ENCODE results near the gene ANKRD44. TPM values are rescaled to one million over a fixed set of nuclear protein-coding genes. Genes with fewer than 3 reads are reported as not detected.

Gene ANKRD44
- total and polyA plus RNA-seq, 2 of the 8 experiments (the other 6 are each of a cell fraction or from before 2014, with no cell fraction given): 1.2 to 1.3 TPM

GRCh38 chr2:197001921-197002320 lies 308.7 kb downstream of the ANKRD44 start:
- FAIRE-seq: no peak

More at GRCh38 chr2:197001921-197002320, 308.7 kb downstream of the ANKRD44 start:
- no peak overlapping the region for H3K9ac ChIP-seq (replicated peaks in 1 of 4; ENCODE audit: extremely low read depth in 1 of 4, low read depth in 3 of 4, low read length in 3 of 4)
- no peaks in the 10 kb centered on the region for H3K36me3 ChIP-seq (ENCODE audit: control insufficient read depth in 2 of 4, insufficient read depth in 4 of 4, low read length in 3 of 4)
- H3K79me1 ChIP-seq (ENCODE audit: low read depth, low read length): no peaks in the 10 kb centered on the region
- no peak overlapping the region for H2AFZ ChIP-seq (ENCODE audit: low read length)
- no peaks in the 10 kb centered on the region for H3K4me1 ChIP-seq (replicated peaks in 1 of 4; ENCODE audit: control insufficient read depth in 3 of 4, insufficient read depth in 4 of 4, low read length in 3 of 4)
- no peak overlapping the region for H2BK15ac ChIP-seq (ENCODE audit: low read length)
- H3K56ac ChIP-seq (replicated peaks; ENCODE audit: insufficient read length, low read depth, low read length): no peak overlapping the region
- 96% methylated on average over 1 of the region's 1 CpG; no CpG with 5 or more reads in 1 of the 2 experiments for WGBS, 2 experiments (ENCODE audit: extremely low coverage in 1 of 2, insufficient coverage in 1 of 2, insufficient read length in 1 of 2, insufficient replicate concordance in 2 of 2, low coverage in 1 of 2, low lambda C conversion rate in 2 of 2, missing lambda C conversion rate in 1 of 2)
- H3K18ac ChIP-seq (ENCODE audit: extremely low read depth, low read length): no peak overlapping the region
- no peak overlapping the region for H3K4ac ChIP-seq (replicated peaks; ENCODE audit: insufficient read length, low read depth, low read length)
- H2AK5ac ChIP-seq (ENCODE audit: low read depth, low read length): no peak overlapping the region
- ChIA-PET CTCF (ENCODE audit: partially characterized antibody) (interaction anchor here (3.1 kb wide), 1 partner anchor 9 kb away, joined by 15 read pairs; no protein-coding TSS in a partner anchor), POLR2A (ENCODE audit: partially characterized antibody) (no interaction called here)
- H2BK20ac ChIP-seq (ENCODE audit: low read length): no peak overlapping the region
- no peaks in the 10 kb centered on the region for H3K9me3 ChIP-seq (ENCODE audit: insufficient read depth in 2 of 2, low read depth in 1 of 2, low read length in 1 of 2)
- no peak for TF ChIP-seq TAF1 (IDR thresholded peaks at IDR 0.05; ENCODE audit: low read depth, low read length)
- TF ChIP-seq PHF8 (conservative IDR thresholded peaks at IDR 0.05; ENCODE audit: low read depth, low read length): no peak
- no peak for TF ChIP-seq RNF2 (IDR thresholded peaks at IDR 0.05; ENCODE audit: borderline replicate concordance, low read depth, low read length, missing control alignments, poor library complexity, severe bottlenecking)
- TF ChIP-seq CHD1 (IDR thresholded peaks at IDR 0.05; ENCODE audit: low read depth, low read length): no peak
- no peak for TF ChIP-seq POLR2A (IDR thresholded peaks at IDR 0.05; ENCODE audit: control extremely low read depth in 1 of 2, low read depth in 2 of 2, low read length in 2 of 2)
- no peak for TF ChIP-seq E2F6 (IDR thresholded peaks at IDR 0.05)
- TF ChIP-seq GTF2F1 (IDR thresholded peaks at IDR 0.05; ENCODE audit: borderline replicate concordance, low read depth, low read length): no peak
- no peak for TF ChIP-seq SUZ12 (IDR thresholded peaks at IDR 0.05; ENCODE audit: low read length)
- H4K8ac ChIP-seq (ENCODE audit: extremely low read depth, insufficient read depth, low read length): no peak overlapping the region
- no peak overlapping the region for H3K27ac ChIP-seq (ENCODE audit: low read depth, low read length)
- H3K23ac ChIP-seq (ENCODE audit: insufficient read length): no peak overlapping the region
- H2BK5ac ChIP-seq (ENCODE audit: low read depth, low read length): no peak overlapping the region
- no peak overlapping the region for H3K4me3 ChIP-seq (ENCODE audit: extremely low read depth in 1 of 4, insufficient read depth in 2 of 4, low read depth in 3 of 4, low read length in 4 of 4)
- no peaks in the 10 kb centered on the region for H4K20me1 ChIP-seq (replicated peaks in 1 of 2; ENCODE audit: control insufficient read depth in 1 of 2, insufficient read depth in 2 of 2, low read length in 2 of 2)
- H2BK12ac ChIP-seq (ENCODE audit: low read depth, low read length): no peak overlapping the region
- H3K27me3 ChIP-seq (replicated peaks in 1 of 4; ENCODE audit: control insufficient read depth in 3 of 4, extremely low read depth in 1 of 4, insufficient read depth in 3 of 4, low read length in 3 of 4): no peaks in the 10 kb centered on the region
- H3K79me2 ChIP-seq (ENCODE audit: control insufficient read depth in 1 of 2, insufficient read depth in 2 of 2, low read length in 2 of 2): no peaks in the 10 kb centered on the region
- H4K5ac ChIP-seq (ENCODE audit: insufficient read length, low read depth, low read length): no peak overlapping the region
- H3K23me2 ChIP-seq (ENCODE audit: low read depth, low read length): no peaks in the 10 kb centered on the region
- no peak for DNase-seq (ENCODE audit: low read depth in 1 of 2, low spot score in 2 of 2)
- H4K91ac ChIP-seq (replicated peaks; ENCODE audit: insufficient read length, low read length): no peak overlapping the region
- H2BK120ac ChIP-seq (replicated peaks; ENCODE audit: low read depth, low read length): no peak overlapping the region
- no peak overlapping the region for H3K4me2 ChIP-seq (ENCODE audit: insufficient read depth in 1 of 2, low read depth in 2 of 2, low read length in 2 of 2)
- H3K14ac ChIP-seq (ENCODE audit: insufficient read length): no peak overlapping the region

Data from H1 (cell line).